ENCODE measurements around the gene SLC22A23. TPM values are rescaled to one million over a fixed set of nuclear protein-coding genes. Genes with fewer than 3 reads are reported as not detected.

The SLC22A23 gene
- total RNA-seq, 1 experiment from 2014 or later: 5.7 TPM

DNA sequence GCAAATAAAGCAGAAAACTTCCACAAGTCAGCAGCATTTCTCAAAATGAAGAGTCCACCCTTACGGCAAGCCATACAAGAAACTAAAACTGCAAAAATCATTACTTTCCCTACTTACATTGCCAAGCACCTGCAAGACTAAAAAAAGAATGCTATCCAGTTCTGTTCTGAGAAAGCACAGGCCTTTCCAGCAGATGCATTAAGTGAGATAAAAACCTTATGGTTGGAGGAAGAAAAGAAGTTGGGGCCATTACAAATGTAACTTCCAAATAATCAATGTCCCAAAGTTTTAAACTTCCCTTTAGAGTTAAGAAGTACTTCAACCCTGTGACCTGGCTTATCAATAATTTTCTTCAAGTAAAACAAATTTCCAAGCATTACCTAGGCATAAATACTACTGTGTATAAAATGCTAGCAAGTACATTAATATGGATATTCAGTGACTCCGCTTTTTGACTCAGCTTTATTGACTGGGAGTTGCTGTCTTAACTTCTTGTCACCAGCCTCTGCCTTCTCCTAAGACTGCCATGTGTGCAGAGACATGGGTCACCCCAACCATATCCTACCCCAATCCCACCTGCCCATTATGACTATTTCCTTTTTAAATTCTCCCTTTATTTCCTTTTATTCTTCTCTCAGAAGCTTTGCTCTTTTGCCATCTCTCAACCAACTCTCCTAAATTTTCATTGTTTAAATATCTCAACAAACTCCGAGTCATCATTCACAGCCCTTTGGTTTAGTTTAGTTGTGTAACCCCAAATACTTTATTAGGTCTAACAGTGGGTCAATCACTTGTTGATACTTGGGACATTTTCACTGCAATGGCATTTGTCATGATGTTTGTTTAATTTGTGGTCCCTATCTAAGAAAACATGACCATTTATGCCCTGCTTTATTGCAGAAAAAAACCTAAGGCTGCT is 49.7 kb downstream of the SLC22A23 start:
- DNase-seq (peak; percentile 58), ATAC-seq (no peak)
- intact Hi-C loops (cut with micrococcal nuclease): loop anchor here (5.0 kb wide), 1 partner anchor 50 kb away; the partner anchor contains the start of gene SLC22A23
- no TSS peak for BruUV-seq (replicated peaks)
- TF ChIP-seq CTCF (conservative IDR thresholded peaks at IDR 0.05; ENCODE audit: low read depth, low read length): no peak
- TF ChIP-seq EZH2 (IDR thresholded peaks at IDR 0.05; ENCODE audit: low read length, unreplicated experiment): no peak
- TF ChIP-seq EZH2phosphoT487 (IDR thresholded peaks at IDR 0.05; ENCODE audit: borderline replicate concordance, low read length): no peak
- H3K4me2 ChIP-seq (ENCODE audit: low read length): peak overlapping the region; percentile 7
- CTCF ChIA-PET: interaction anchor here (0.6 to 0.7 kb wide), 3 partner anchors 13 to 300 kb away, joined by 3 to 7 read pairs (median 4); no protein-coding TSS in a partner anchor
- H3F3A ChIP-seq (ENCODE audit: low read length, unreplicated experiment): no peaks in the 10 kb centered on the region
- H3K4me3 ChIP-seq (ENCODE audit: low read length): no peak overlapping the region
- H3K36me3 ChIP-seq (ENCODE audit: low read depth, low read length): no peaks in the 10 kb centered on the region
- no peaks in the 10 kb centered on the region for H4K20me1 ChIP-seq (ENCODE audit: low read length)
- H3K27ac ChIP-seq (ENCODE audit: low read length): peak overlapping the region; percentile 12
- H2AFZ ChIP-seq (ENCODE audit: low read length): no peak overlapping the region
- H3K4me1 ChIP-seq (ENCODE audit: insufficient read depth, low read length): peaks cover 50% of the 10 kb centered on the region
- H3K79me2 ChIP-seq (ENCODE audit: low read length): no peaks in the 10 kb centered on the region
- POLR2A ChIA-PET (ENCODE audit: unreplicated experiment): no interaction called here
- H3K9ac ChIP-seq (ENCODE audit: low read length): no peak overlapping the region
- H3K9me3 ChIP-seq (ENCODE audit: low read length): no peaks in the 10 kb centered on the region
- no peaks in the 10 kb centered on the region for H3K27me3 ChIP-seq (ENCODE audit: low read length)
- no peaks in the 10 kb centered on the region for H3K9me2 ChIP-seq (replicated peaks; ENCODE audit: low read length)

DNA sequence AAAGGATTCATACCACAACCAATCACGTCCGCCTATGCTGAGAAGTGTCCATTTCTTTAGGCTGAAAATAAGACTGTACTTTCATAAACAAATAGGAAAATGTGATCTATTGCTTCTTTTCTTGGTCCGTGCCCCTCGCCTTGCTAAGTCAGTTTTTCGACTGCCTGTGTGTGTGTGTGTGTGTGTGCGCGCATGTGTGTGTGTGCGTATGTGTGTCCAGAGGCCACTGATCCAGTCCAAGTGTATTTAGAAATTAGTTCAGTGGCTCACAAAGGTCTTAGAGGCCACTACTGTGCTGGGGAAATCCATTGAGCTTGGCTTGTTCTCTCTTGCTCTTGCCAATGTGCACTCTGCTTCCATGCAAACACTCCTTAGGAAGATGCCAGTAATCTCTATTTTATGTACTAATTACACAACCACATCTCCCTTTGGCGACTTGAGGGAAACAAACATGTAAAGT is 50.5 kb downstream of the SLC22A23 start:
- ATAC-seq: no peak

More for the DNA sequence above, 50.5 kb downstream of the SLC22A23 start:
- peaks cover 50% of the 10 kb centered on the region for H3K4me1 ChIP-seq (ENCODE audit: insufficient read depth, low read length)
- H3K4me3 ChIP-seq (ENCODE audit: low read length): no peak overlapping the region
- no peak overlapping the region for H3K9ac ChIP-seq (ENCODE audit: low read length)
- intact Hi-C loops (cut with micrococcal nuclease): loop anchor here (5.0 kb wide), 1 partner anchor 51 kb away; the partner anchor contains the start of gene SLC22A23
- no peaks in the 10 kb centered on the region for H3K27me3 ChIP-seq (ENCODE audit: low read length)
- TF ChIP-seq CTCF (conservative IDR thresholded peaks at IDR 0.05; ENCODE audit: low read depth, low read length) (no peak), EZH2phosphoT487 (IDR thresholded peaks at IDR 0.05; ENCODE audit: borderline replicate concordance, low read length) (no peak), EZH2 (IDR thresholded peaks at IDR 0.05; ENCODE audit: low read length, unreplicated experiment) (no peak)
- no peaks in the 10 kb centered on the region for H3K36me3 ChIP-seq (ENCODE audit: low read depth, low read length)
- H3K79me2 ChIP-seq (ENCODE audit: low read length): no peaks in the 10 kb centered on the region
- DNase-seq: no peak
- no peaks in the 10 kb centered on the region for H4K20me1 ChIP-seq (ENCODE audit: low read length)
- H3K4me2 ChIP-seq (ENCODE audit: low read length): no peak overlapping the region
- no TSS peak for BruUV-seq (replicated peaks)
- no peak overlapping the region for H2AFZ ChIP-seq (ENCODE audit: low read length)
- H3K9me3 ChIP-seq (ENCODE audit: low read length): no peaks in the 10 kb centered on the region
- no peaks in the 10 kb centered on the region for H3F3A ChIP-seq (ENCODE audit: low read length, unreplicated experiment)
- no peaks in the 10 kb centered on the region for H3K9me2 ChIP-seq (replicated peaks; ENCODE audit: low read length)
- H3K27ac ChIP-seq (ENCODE audit: low read length): no peak overlapping the region
- CTCF ChIA-PET: interaction anchor here (0.7 kb wide), 1 partner anchor 68 kb away, joined by 7 read pairs; no protein-coding TSS in a partner anchor
- POLR2A ChIA-PET (ENCODE audit: unreplicated experiment): interaction anchor here (0.6 kb wide), 1 partner anchor 173 kb away, joined by 3 read pairs; no protein-coding TSS in a partner anchor

Measured in PC-3 (cell line).